Fibroblast of lung (primary cell): ENCODE data around the gene CARMIL1.

Source experiments
- CTCF ChIP-seq, 2 donors: IDR thresholded peaks in 1 of 2; conservative IDR thresholded peaks in 1 of 2; 1 replicate in 1 of 2; 2 replicates in 1 of 2; pipeline ENCODE4 v1.5.1; 2011 to 2012; ENCODE audit warnings: low read length in 2 of 2, control low read depth in 1 of 2, inconsistent platforms in 1 of 2, low read depth in 1 of 2, mild to moderate bottlenecking in 1 of 2
- EZH2 ChIP-seq: IDR thresholded peaks from 2 replicates; pipeline ENCODE4 v1.5.1; 2012; ENCODE audit warnings: low read length, control low read depth, mild to moderate bottlenecking; ENCODE audit errors: missing control alignments

GRCh38 chr6:25669413-25669812, 390.2 kb downstream of the CARMIL1 start:
- TF ChIP-seq CTCF (conservative IDR thresholded peaks at IDR 0.05 in 1 of 2, IDR thresholded peaks at IDR 0.05 in 1 of 2; ENCODE audit: low read depth in 1 of 2, low read length in 2 of 2): no peak
- no peak for TF ChIP-seq EZH2
